OCI-LY7 (cell line): ENCODE data around the gene GALNT6.

Experiments
- CTCF ChIP-seq: fragments of 200-600 bp; sonication (generic); conservative IDR thresholded peaks from 2 replicates; pipeline ENCODE4 v1.5.1; 2014; ENCODE audit warnings: mild to moderate bottlenecking, antibody characterized with exemption, low read length, moderate library complexity, mixed read lengths
- EZH2phosphoT487 ChIP-seq: fragments of 200-600 bp; sonication (generic); IDR thresholded peaks from 2 replicates; pipeline ENCODE4 v1.6.1; 2018; ENCODE audit warnings: low read depth, borderline replicate concordance, mild to moderate bottlenecking, mixed run types, antibody characterized with exemption, low read length, moderate library complexity, mixed read lengths

- TF ChIP-seq CTCF (no peak), EZH2phosphoT487 (no peak)
These were observed 18.0 kb downstream of the GALNT6 start for GRCh38 chr12:51373187-51373586.
